Liver (tissue), 9 donors: Measurements from ENCODE around the gene NOSIP. TPM values are rescaled to one million over a fixed set of nuclear protein-coding genes. Genes with fewer than 3 reads are reported as not detected.

Experiments
- DNase-seq: peaks from one replicate; pipeline ENCODE4 v3.0.0-alpha.2; 2017; ENCODE audit warnings: low spot score
- H3K27ac ChIP-seq, 2 donors: one replicate each; pipeline ENCODE4 v1.7.0; 2013; ENCODE audit warnings: inconsistent platforms in 2 of 2, low read length in 2 of 2, control low read depth in 1 of 2, low read depth in 1 of 2, mild to moderate bottlenecking in 1 of 2
- H3K27me3 ChIP-seq, 4 donors: one replicate each; pipeline versions ENCODE4 v1.6.1 to v1.7.0; 2013; ENCODE audit warnings: low read length in 3 of 4, inconsistent platforms in 1 of 4, mild to moderate bottlenecking in 1 of 4, moderate library complexity in 1 of 4; ENCODE audit not compliant: control insufficient read depth in 4 of 4, insufficient read depth in 4 of 4
- H3K36me3 ChIP-seq, 4 donors: one replicate each; pipeline versions ENCODE4 v1.6.1 to v1.7.0; 2013; ENCODE audit warnings: low read length in 3 of 4, mild to moderate bottlenecking in 3 of 4, low read depth in 1 of 4, moderate library complexity in 1 of 4; ENCODE audit not compliant: control insufficient read depth in 4 of 4, insufficient read depth in 3 of 4
- H3K4me1 ChIP-seq, 4 donors: one replicate each; pipeline versions ENCODE4 v1.6.1 to v1.7.0; 2013; ENCODE audit warnings: low read length in 3 of 4, mild to moderate bottlenecking in 3 of 4, moderate library complexity in 1 of 4; ENCODE audit not compliant: control insufficient read depth in 4 of 4, insufficient read depth in 4 of 4
- H3K4me3 ChIP-seq, 3 donors: one replicate each; pipeline versions ENCODE4 v1.6.1 to v1.7.0; 2013; ENCODE audit warnings: low read length in 3 of 3, control low read depth in 1 of 3, low read depth in 1 of 3, mild to moderate bottlenecking in 1 of 3
- H3K9ac ChIP-seq, 2 donors: one replicate each; pipeline ENCODE4 v1.7.0; 2013; ENCODE audit warnings: low read length in 2 of 2, mild to moderate bottlenecking in 2 of 2, moderate library complexity in 2 of 2, control low read depth in 1 of 2, low read depth in 1 of 2
- H3K9me3 ChIP-seq, 4 donors: one replicate each; pipeline versions ENCODE4 v1.6.1 to v1.7.0; 2013; ENCODE audit warnings: low read length in 3 of 4; ENCODE audit not compliant: control insufficient read depth in 4 of 4
- ATF3 ChIP-seq: IDR thresholded peaks from 2 replicates; pipeline ENCODE4 v1.6.1; 2016; ENCODE audit warnings: antibody characterized with exemption
- CTCF ChIP-seq: fragments of 150-350 bp; IDR thresholded peaks from 2 replicates; pipeline ENCODE4 v1.5.1; 2017; ENCODE audit warnings: improper control_type of control experiment, low read depth, low read length; ENCODE audit not compliant: missing input control
- EGR1 ChIP-seq, 2 donors: IDR thresholded peaks; 2 replicates each; pipeline ENCODE4 v1.6.1; 2016 to 2018; ENCODE audit warnings: antibody characterized with exemption in 2 of 2, low read depth in 2 of 2
- FOXA1 ChIP-seq: IDR thresholded peaks from 2 replicates; pipeline ENCODE4 v1.6.1; 2016; ENCODE audit warnings: antibody characterized with exemption
- FOXA2 ChIP-seq: IDR thresholded peaks from 2 replicates; pipeline ENCODE4 v1.6.1; 2016; ENCODE audit warnings: antibody characterized with exemption
- GABPA ChIP-seq, 2 donors: IDR thresholded peaks in 1 of 2; conservative IDR thresholded peaks in 1 of 2; 2 replicates each; pipeline ENCODE4 v1.6.1; 2016; ENCODE audit warnings: antibody characterized with exemption in 2 of 2, mild to moderate bottlenecking in 1 of 2, moderate library complexity in 1 of 2
- HNF4A ChIP-seq, 2 donors: conservative IDR thresholded peaks; 2 replicates each; pipeline ENCODE4 v1.6.1; 2016; ENCODE audit warnings: antibody characterized with exemption in 2 of 2, mild to moderate bottlenecking in 2 of 2
- HNF4G ChIP-seq: IDR thresholded peaks from 2 replicates; pipeline ENCODE4 v1.6.1; 2016; ENCODE audit warnings: antibody characterized with exemption
- JUND ChIP-seq, 2 donors: IDR thresholded peaks; 2 replicates each; pipeline ENCODE4 v1.6.1; 2016; ENCODE audit warnings: antibody characterized with exemption in 2 of 2
- MAX ChIP-seq: IDR thresholded peaks from 2 replicates; pipeline ENCODE4 v1.6.1; 2016; ENCODE audit warnings: antibody characterized with exemption
- NR2F2 ChIP-seq: IDR thresholded peaks from 2 replicates; pipeline ENCODE4 v1.6.1; 2016; ENCODE audit warnings: antibody characterized with exemption
- RAD21 ChIP-seq, 2 donors: IDR thresholded peaks; 2 replicates each; pipeline ENCODE4 v1.6.1; 2016; ENCODE audit warnings: antibody characterized with exemption in 2 of 2, mild to moderate bottlenecking in 2 of 2
- REST ChIP-seq: IDR thresholded peaks from 2 replicates; pipeline ENCODE4 v1.6.1; 2016; ENCODE audit warnings: antibody characterized with exemption, mild to moderate bottlenecking
- RXRA ChIP-seq, 2 donors: IDR thresholded peaks; 2 replicates each; pipeline ENCODE4 v1.6.1; 2017 to 2018; ENCODE audit warnings: antibody characterized with exemption in 2 of 2, mild to moderate bottlenecking in 1 of 2
- SP1 ChIP-seq: IDR thresholded peaks from 2 replicates; pipeline ENCODE4 v1.6.1; 2018; ENCODE audit warnings: antibody characterized with exemption, mild to moderate bottlenecking
- TAF1 ChIP-seq: conservative IDR thresholded peaks from 2 replicates; pipeline ENCODE4 v1.6.1; 2016; ENCODE audit warnings: antibody characterized with exemption, mild to moderate bottlenecking
- YY1 ChIP-seq: IDR thresholded peaks from 2 replicates; pipeline ENCODE4 v1.6.1; 2016; ENCODE audit warnings: antibody characterized with exemption, mild to moderate bottlenecking
- whole genome bisulfite sequencing: extraction: QIAGEN DNeasy Blood & Tissue Kit; methylation state at CpG from one replicate; pipeline ENCODE4 v1.1.7; 2013; 5-methylcytosine and 5-hydroxymethylcytosine counted together
- polyA plus RNA-seq, 2 donors: library from polyadenylated mRNA; stranded (reverse) in 1 of 2; unstranded in 1 of 2; fragments of 200-250 nt in 1 of 2; fragments of >200 nt in 1 of 2; fragmentation: Nextera tagmentation in 1 of 2; extraction: Ambion mirVana in 1 of 2; gene quantifications; one replicate each; pipeline versions ENCODE4 v1.2.1 to v1.2.3, GENCODE V29; 2013 to 2015
- total RNA-seq, 2 donors: library from RNA; depleted of rRNA; stranded (reverse); fragments of >200 nt; gene quantifications; one replicate each; pipeline ENCODE4 v1.2.3, GENCODE V29; 2014
- TF ChIP-seq, protein P1 (sequence below): IDR thresholded peaks from 2 replicates; pipeline ENCODE4 v1.6.1; 2016; ENCODE audit warnings: antibody characterized with exemption
- donor health status: healthy.
- donor health status: healthy.
- donor health status: healthy.
- donor health status: healthy.
- donor health status: healthy.

NOSIP gene
- total and polyA plus RNA-seq, 4 donors: 19.3 to 45.2 (median 30.5) TPM

DNA sequence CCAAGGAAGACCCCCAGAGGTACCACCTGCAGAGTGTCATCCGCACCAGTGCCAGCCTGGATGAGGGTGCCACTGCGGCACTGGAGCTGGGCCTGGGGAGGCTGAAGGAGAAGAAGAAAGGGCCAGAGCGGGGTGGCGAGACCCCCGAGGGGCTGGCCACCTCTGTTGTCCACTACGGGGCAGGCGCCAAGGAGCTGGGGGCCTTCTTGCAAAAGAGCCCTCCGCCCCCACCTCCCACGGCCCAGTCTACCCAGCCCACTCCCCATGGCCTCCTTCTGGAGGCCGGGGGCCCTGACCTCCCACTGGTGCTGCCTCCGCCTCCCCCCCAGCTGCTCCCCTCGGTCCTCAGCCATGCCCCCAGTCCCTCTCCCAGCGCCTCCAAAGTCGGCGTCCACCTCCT lies 16.1 kb upstream of the NOSIP start:
- H3K9me3 ChIP-seq: no peaks in the 10 kb centered on the region
- H3K36me3 ChIP-seq: peaks cover 10 to 39% (median 19%) of the 10 kb centered on the region in 4 donors
- DNase-seq: no peak
- TF ChIP-seq, protein P1, sequence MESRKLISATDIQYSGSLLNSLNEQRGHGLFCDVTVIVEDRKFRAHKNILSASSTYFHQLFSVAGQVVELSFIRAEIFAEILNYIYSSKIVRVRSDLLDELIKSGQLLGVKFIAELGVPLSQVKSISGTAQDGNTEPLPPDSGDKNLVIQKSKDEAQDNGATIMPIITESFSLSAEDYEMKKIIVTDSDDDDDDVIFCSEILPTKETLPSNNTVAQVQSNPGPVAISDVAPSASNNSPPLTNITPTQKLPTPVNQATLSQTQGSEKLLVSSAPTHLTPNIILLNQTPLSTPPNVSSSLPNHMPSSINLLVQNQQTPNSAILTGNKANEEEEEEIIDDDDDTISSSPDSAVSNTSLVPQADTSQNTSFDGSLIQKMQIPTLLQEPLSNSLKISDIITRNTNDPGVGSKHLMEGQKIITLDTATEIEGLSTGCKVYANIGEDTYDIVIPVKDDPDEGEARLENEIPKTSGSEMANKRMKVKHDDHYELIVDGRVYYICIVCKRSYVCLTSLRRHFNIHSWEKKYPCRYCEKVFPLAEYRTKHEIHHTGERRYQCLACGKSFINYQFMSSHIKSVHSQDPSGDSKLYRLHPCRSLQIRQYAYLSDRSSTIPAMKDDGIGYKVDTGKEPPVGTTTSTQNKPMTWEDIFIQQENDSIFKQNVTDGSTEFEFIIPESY: no peak
- TF ChIP-seq NR2F2 (no peak), GABPA (IDR thresholded peaks at IDR 0.05 in 1 of 2, conservative IDR thresholded peaks at IDR 0.05 in 1 of 2) (no peak), FOXA2 (no peak), HNF4G (no peak), MAX (no peak), HNF4A (conservative IDR thresholded peaks at IDR 0.05) (no peak), REST (no peak), ATF3 (no peak), SP1 (no peak), FOXA1 (no peak), CTCF (no peak), YY1 (no peak), JUND (IDR thresholded peaks at IDR 0.05) (no peak), EGR1 (IDR thresholded peaks at IDR 0.05; ENCODE audit: low read depth in 2 of 2) (no peak), RAD21 (IDR thresholded peaks at IDR 0.05) (no peak), RXRA (IDR thresholded peaks at IDR 0.05) (no peak), TAF1 (no peak)
- WGBS: 95% methylated on average over 15 of the region's 15 CpGs
- H3K4me3 ChIP-seq: no peak overlapping the region
- no peak overlapping the region for H3K9ac ChIP-seq
- H3K27ac ChIP-seq: no peak overlapping the region
- H3K4me1 ChIP-seq: peaks cover 0 to 15% (median 9%) of the 10 kb centered on the region in 4 donors
- no peaks in the 10 kb centered on the region for H3K27me3 ChIP-seq
